GM21515 (cell line): ENCODE measurements around the gene CRYBA2.

Source experiments
- ATAC-seq: cut with Tn5 transposase; IDR thresholded peaks from one replicate; pipeline ENCODE4 v1.9.1; 2021; ENCODE audit not compliant: unreplicated experiment

Gene CRYBA2

GRCh38 chr2:218993345-218994315, at the start of gene CRYBA2:
CRYBA2 (minus strand) TSS chr2:218993422; CDS start chr2:218993176, 246 bp downstream.
- ATAC-seq: no peak

- no peak for ATAC-seq
Observed at GRCh38 chr2:219042750-219043149, 49.5 kb upstream of the CRYBA2 start.

GRCh38 chr2:219042157-219042556, 48.9 kb upstream of the CRYBA2 start:
- no peak for ATAC-seq

GRCh38 chr2:219041252-219041651, 48.0 kb upstream of the CRYBA2 start, which contains the start of gene CFAP65:
CFAP65 (minus strand) TSS chr2:219041516; CDS start chr2:219039048, 2,468 bp downstream.
- ATAC-seq: no peak

GRCh38 chr2:219038600-219038999, 45.4 kb upstream of the CRYBA2 start:
- ATAC-seq: no peak

DNA sequence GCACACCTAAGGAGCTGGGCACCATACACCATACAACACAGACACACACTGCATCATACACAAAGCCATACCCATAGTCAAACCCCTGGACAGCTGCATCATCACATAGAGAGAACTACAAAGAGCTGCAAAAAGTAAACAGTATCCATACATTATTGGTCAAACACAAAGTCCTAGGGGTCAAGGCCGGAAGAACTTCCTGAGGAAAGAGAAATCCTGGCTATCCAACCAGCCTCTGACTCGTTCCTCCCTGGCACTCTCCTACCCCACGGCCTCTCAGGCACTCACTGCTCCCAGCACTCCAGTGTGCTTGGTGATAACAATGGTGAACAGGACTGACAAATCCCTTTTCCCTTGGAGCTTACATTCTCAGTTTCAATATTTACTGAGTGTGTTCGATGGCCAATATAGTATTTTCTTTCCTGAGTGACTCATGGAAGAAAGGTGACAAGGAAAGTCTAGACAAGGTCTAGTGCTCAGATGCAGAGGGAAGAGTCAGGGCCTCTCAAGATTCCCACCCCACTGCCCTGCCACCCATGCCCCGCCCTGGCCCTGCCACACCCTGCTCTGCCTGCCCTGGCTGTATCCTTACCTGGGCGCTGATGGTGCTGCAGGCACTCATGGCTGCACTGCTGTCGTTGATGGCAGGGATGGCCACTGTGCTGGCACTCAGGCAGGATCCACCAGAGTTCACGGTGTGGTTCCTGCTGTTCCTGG, 44.7 kb upstream of the CRYBA2 start:
- no peak for ATAC-seq

- no peak for ATAC-seq
Observed at GRCh38 chr2:219035942-219036341, 42.7 kb upstream of the CRYBA2 start.

DNA sequence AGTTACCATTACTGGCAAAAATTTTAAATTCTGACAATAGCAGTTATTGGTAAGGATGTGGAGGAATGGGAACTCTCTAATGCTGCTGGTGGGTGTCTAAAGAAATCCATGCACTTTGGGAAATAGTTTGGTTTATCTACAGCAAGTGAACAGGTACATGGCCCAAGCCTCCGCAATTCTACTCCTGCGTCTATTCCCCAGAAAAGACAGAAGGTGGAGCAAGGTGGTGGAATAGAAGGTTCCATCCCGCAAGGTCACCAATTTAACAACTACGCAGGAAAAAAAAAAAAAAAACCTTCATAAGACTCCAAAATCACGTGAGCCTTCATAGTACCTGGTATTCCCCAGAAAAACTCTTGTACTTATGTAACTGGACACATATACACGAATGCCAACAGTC, 41.6 kb upstream of the CRYBA2 start:
- ATAC-seq: no peak

- ATAC-seq: no peak
Observed at GRCh38 chr2:219032051-219032745, 39.0 kb upstream of the CRYBA2 start.

GRCh38 chr2:219031005-219031738, 38.0 kb upstream of the CRYBA2 start:
- no peak for ATAC-seq

GRCh38 chr2:219030177-219030940, 37.1 kb upstream of the CRYBA2 start:
- no peak for ATAC-seq

DNA sequence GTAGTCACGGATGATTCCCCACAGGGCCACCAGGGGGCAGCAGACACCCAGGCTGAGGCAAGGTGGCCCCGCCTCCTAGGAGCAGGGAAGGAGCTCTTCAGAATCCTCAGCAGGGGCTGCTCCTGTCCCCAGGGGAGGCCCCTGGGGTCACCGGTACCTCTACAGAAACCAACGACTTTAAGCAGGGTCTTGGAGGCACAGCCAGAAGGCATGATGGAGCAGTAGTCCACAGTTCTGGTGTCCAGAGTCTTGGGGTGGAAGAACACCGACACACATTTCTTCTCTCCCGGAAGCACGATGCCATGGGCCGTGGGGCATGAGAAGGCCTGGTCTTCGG, 36.6 kb upstream of the CRYBA2 start:
- no peak for ATAC-seq

GRCh38 chr2:219028996-219029828, 36.0 kb upstream of the CRYBA2 start:
- ATAC-seq: no peak

DNA sequence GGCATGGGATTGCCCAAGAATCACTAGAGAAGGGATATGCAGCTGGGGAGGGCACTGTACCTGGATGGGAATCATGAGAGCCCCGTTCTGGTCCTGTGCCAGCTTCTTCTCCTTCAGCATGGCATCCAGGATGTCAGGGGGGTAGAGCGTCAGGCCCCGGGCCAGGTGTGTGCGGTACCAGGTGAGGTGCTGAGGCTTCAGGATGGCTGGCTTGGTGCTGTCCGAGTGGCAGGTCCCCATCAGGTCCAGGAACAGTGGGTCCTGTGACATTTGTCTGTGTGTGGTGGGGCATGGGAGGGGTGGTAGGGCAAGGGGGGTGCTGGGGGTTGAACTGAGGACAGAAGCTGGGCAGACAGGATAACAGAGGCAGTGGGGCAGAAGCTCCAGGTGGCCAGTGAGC, 34.9 kb upstream of the CRYBA2 start:
- ATAC-seq: no peak

GRCh38 chr2:219027511-219028055, 34.4 kb upstream of the CRYBA2 start:
- ATAC-seq: no peak

GRCh38 chr2:219026946-219027345, 33.7 kb upstream of the CRYBA2 start:
- ATAC-seq: no peak

GRCh38 chr2:219025637-219026585, 32.7 kb upstream of the CRYBA2 start:
- no peak for ATAC-seq

GRCh38 chr2:219024059-219024458, 30.8 kb upstream of the CRYBA2 start:
- no peak for ATAC-seq
